K562 (cell line): ENCODE measurements around the gene CFP. TPM values are rescaled to one million over a fixed set of nuclear protein-coding genes. Genes with fewer than 3 reads are reported as not detected.
A peak's percentile ranks its signal among the peaks of the same experiment; 100 is the strongest.

ENCODE experiments used
- ATAC-seq: fragments of 200-7000 bp; cut with Tn5 transposase; 3 replicates; pipeline ENCODE4 v1.9.1; 2020; ENCODE audit warnings: moderate library complexity
- BruUV-seq: library from RNA; stranded (reverse); fragments of 400-500 nt; replicated peaks from 2 replicates; lab custom pipeline; 2021; lab: Mats Ljungman, UMichigan
- CTCF ChIA-PET: fragments of 300-600 bp; formaldehyde crosslinking; extraction: SDS; loops from one replicate; lab custom pipeline; 2021; ENCODE audit warnings: low intra/inter-chr PET ratio; lab: Yijun Ruan, JAX
- POLR2A ChIA-PET: fragments of 300-600, 350-650 bp; sonication (Branson Sonifier 250); formaldehyde crosslinking; extraction: SDS; loops from one replicate; lab custom pipeline; 2021; ENCODE audit warnings: antibody characterized with exemption, inconsistent platforms; lab: Yijun Ruan, JAX
- DNase-seq, 4 experiments: peaks; one replicate each; pipeline versions ENCODE4 v3.0.0 to v3.0.0-alpha.2; 2011 to 2018; ENCODE audit warnings: low spot score in 3 of 4, mixed read lengths in 3 of 4; ENCODE audit errors: extremely low read depth in 1 of 4
- FAIRE-seq: peaks from 2 replicates; lab custom pipeline; 2011; peaks lifted over from hg19 to GRCh38; lab: Jason Lieb, UNC
- H2AFZ ChIP-seq: 2 replicates; pipeline ENCODE4 v1.6.0; 2011; ENCODE audit warnings: low read depth, low read length, control low read depth, inconsistent platforms
- H3K27ac ChIP-seq: fragments of 200-600 bp; 3 replicates; pipeline ENCODE4 v1.8.0; 2011; ENCODE audit warnings: low read depth, mild to moderate bottlenecking, control low read depth, inconsistent platforms, low read length, moderate library complexity, mixed read lengths; ENCODE audit errors: extremely low read depth
- H3K27me3 ChIP-seq, 2 experiments: fragments of 300-600 bp in 1 of 2; 2 replicates in 1 of 2; 3 replicates in 1 of 2; pipeline versions ENCODE4 v1.6.0 to v1.8.0; 2011; ENCODE audit warnings: inconsistent platforms in 2 of 2, low read length in 2 of 2, mild to moderate bottlenecking in 1 of 2, mixed read lengths in 1 of 2, moderate library complexity in 1 of 2; ENCODE audit not compliant: control insufficient read depth in 2 of 2, insufficient read depth in 2 of 2
- H3K36me3 ChIP-seq: fragments of 300-600 bp; 3 replicates; pipeline ENCODE4 v1.8.0; 2011; ENCODE audit warnings: mild to moderate bottlenecking, low read length, inconsistent platforms; ENCODE audit not compliant: control insufficient read depth, insufficient read depth
- H3K4me1 ChIP-seq, 2 experiments: fragments of 200-600 bp in 1 of 2; replicated peaks in 1 of 2; 2 replicates in 1 of 2; 3 replicates in 1 of 2; pipeline versions ENCODE4 v1.5.1 to v1.8.0; 2011; ENCODE audit warnings: inconsistent platforms in 2 of 2, low read length in 2 of 2, mild to moderate bottlenecking in 1 of 2, mixed read lengths in 1 of 2, moderate library complexity in 1 of 2; ENCODE audit not compliant: control insufficient read depth in 2 of 2, insufficient read depth in 2 of 2
- H3K4me2 ChIP-seq: 2 replicates; pipeline ENCODE4 v1.6.1; 2011; ENCODE audit warnings: low read length, control low read depth, inconsistent platforms, mixed read lengths; ENCODE audit not compliant: insufficient read depth
- H3K4me3 ChIP-seq: fragments of 200-600 bp; sonication (generic), shearing (Covaris generic); 2 replicates; pipeline ENCODE4 v1.5.1; 2016; ENCODE audit warnings: control low read depth, inconsistent platforms
- H3K79me2 ChIP-seq: fragments of 200-600 bp; 3 replicates; pipeline ENCODE4 v1.8.0; 2011; ENCODE audit warnings: low read length, inconsistent platforms; ENCODE audit not compliant: control insufficient read depth, insufficient read depth
- H3K9ac ChIP-seq, 2 experiments: 2 replicates each; pipeline versions ENCODE4 v1.6.0 to v1.6.1; 2011; ENCODE audit warnings: low read depth in 2 of 2, low read length in 2 of 2, control low read depth in 1 of 2, inconsistent platforms in 1 of 2, mild to moderate bottlenecking in 1 of 2, mixed read lengths in 1 of 2; ENCODE audit not compliant: insufficient read depth in 1 of 2
- H3K9me1 ChIP-seq: one replicate; pipeline ENCODE4 v1.6.0; 2011; ENCODE audit warnings: inconsistent platforms, mild to moderate bottlenecking, low read length, moderate library complexity; ENCODE audit not compliant: control insufficient read depth, insufficient read depth
- H3K9me3 ChIP-seq: replicated peaks from 2 replicates; pipeline ENCODE4 v1.5.1; 2011; ENCODE audit warnings: low read depth, low read length, inconsistent platforms; ENCODE audit not compliant: control insufficient read depth, insufficient read depth
- H4K20me1 ChIP-seq: replicated peaks from 2 replicates; pipeline ENCODE4 v1.6.1; 2011; ENCODE audit warnings: low read length, inconsistent platforms, mixed read lengths; ENCODE audit not compliant: control insufficient read depth, insufficient read depth
- NFIX ChIP-seq: fragments of 250-450 bp; sonication (Bioruptor Pico); IDR thresholded peaks from 2 replicates; pipeline ENCODE4 v1.4.0; 2020; ENCODE audit warnings: low read depth, mild to moderate bottlenecking, moderate library complexity
- NFYB ChIP-seq: IDR thresholded peaks from 2 replicates; pipeline ENCODE4 v1.6.1; 2011; ENCODE audit warnings: mild to moderate bottlenecking, moderate library complexity; ENCODE audit not compliant: insufficient read length; ENCODE audit errors: extremely low read depth
- NONO ChIP-seq, 2 experiments: fragments of 200-400 bp in 1 of 2; fragments of 450-650 bp in 1 of 2; formaldehyde crosslinking in 1 of 2; IDR thresholded peaks; 2 replicates each; pipeline ENCODE4 v1.6.1; 2017; ENCODE audit warnings: low read depth in 2 of 2, mild to moderate bottlenecking in 2 of 2, moderate library complexity in 2 of 2, low read length in 1 of 2
- PKNOX1 ChIP-seq: fragments of 450-650 bp; IDR thresholded peaks from 2 replicates; pipeline ENCODE4 v1.6.1; 2016
- VEZF1 ChIP-seq: fragments of 200-800 bp; sonication (Bioruptor generic); IDR thresholded peaks from 2 replicates; pipeline ENCODE4 v1.6.1; 2017; ENCODE audit warnings: missing genetic modification characterization, missing compliant biosample characterization
- ZBTB1 ChIP-seq: sonication (generic); formaldehyde crosslinking; IDR thresholded peaks from 2 replicates; pipeline ENCODE4 v1.8.1; 2023; ENCODE audit warnings: missing genetic modification reagents, low read depth, mild to moderate bottlenecking, borderline replicate concordance
- ZEB2 ChIP-seq: fragments of 450-650 bp; IDR thresholded peaks from 2 replicates; pipeline ENCODE4 v1.6.1; 2016
- ZNF263 ChIP-seq: sonication (generic); formaldehyde crosslinking; IDR thresholded peaks from 2 replicates; pipeline ENCODE4 v1.8.0; 2022; ENCODE audit warnings: mild to moderate bottlenecking, missing genetic modification reagents, borderline replicate concordance
- WGBS: fragments of 100-300 bp; shearing (Covaris generic); methylation state at CpG from one replicate; pipeline ENCODE4 v1.1.6; 2016; ENCODE audit warnings: low coverage, mixed read lengths; ENCODE audit not compliant: insufficient coverage; ENCODE audit errors: missing lambda C conversion rate; 5-methylcytosine and 5-hydroxymethylcytosine counted together
- in situ Hi-C: fragments of 300-500 bp; cut with MboI; formaldehyde crosslinking; loops from 4 replicates; pipeline ENCODE4 v1.15.0; 2018; ENCODE audit warnings: inconsistent platforms, mixed read lengths
- intact Hi-C: fragments of 100-400 bp; cut with micrococcal nuclease; formaldehyde crosslinking; loops from 2 replicates; pipeline ENCODE4 v1.14.2; 2022
- polyA plus RNA-seq, 8 experiments: library from polyadenylated mRNA; depleted of rRNA in 4 of 8; stranded (reverse) in 5 of 8; unstranded in 3 of 8; fragments of >200 nt; fragmentation: Nextera tagmentation in 2 of 8; fragmentation: Illumina TruSeq in 1 of 8; extraction: Ambion mirVana in 2 of 8; extraction: Trizol in 1 of 8; gene quantifications; 2 replicates each; pipeline versions ENCODE4 v1.2.1 to v1.2.3, GENCODE V29; 2011 to 2014; ENCODE audit warnings: inconsistent platforms in 1 of 8, missing spikeins in 1 of 8
- total RNA-seq, 7 experiments: library from RNA; depleted of rRNA in 6 of 7; stranded (reverse); fragments of >200 nt in 6 of 7; fragmentation: Illumina TruSeq in 2 of 7; extraction: Trizol in 2 of 7; gene quantifications; 2 replicates each; pipeline versions ENCODE4 v1.2.1 to v1.2.3, GENCODE V29; 2011 to 2021; ENCODE audit warnings: low replicate concordance in 1 of 7

The CFP gene
- total and polyA plus RNA-seq, 9 of the 15 experiments (the other 6 are each of a cell fraction or from before 2014, with no cell fraction given): 0.18 to 2.0 (median 0.55) TPM

DNA sequence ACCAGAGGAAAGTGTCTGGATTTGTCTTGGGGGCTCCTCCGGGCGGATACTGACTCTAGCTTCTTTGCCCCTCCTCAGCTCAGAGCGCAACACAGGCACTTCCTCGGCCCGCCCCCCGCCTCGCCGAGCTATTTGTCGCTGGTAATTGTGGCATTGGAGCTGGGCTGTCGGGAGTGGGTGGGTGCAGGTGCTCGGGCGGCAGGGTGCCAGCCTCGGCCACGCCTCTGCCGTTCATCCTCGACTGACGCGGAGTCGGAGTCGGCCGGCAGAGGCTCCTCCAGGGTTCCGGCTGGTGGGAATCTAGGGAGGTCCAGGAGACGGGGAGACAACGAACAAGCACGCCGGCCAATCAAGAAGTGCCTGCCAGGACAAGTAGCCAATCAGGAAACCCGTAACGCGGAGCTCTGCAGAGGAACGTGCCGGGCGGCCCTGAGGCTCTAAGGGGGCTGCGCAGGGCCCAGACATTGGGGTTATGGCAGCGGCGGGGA lies 6.1 kb downstream of the CFP start:
- in situ Hi-C loops (no loop called here), intact Hi-C loops (no loop called here)
- H3K9ac ChIP-seq: no peak overlapping the region
- no peaks in the 10 kb centered on the region for H4K20me1 ChIP-seq
- H2AFZ ChIP-seq: no peak overlapping the region
- FAIRE-seq: no peak
- H3K79me2 ChIP-seq: no peaks in the 10 kb centered on the region
- CTCF ChIA-PET: no interaction called here
- H3K9me3 ChIP-seq: no peaks in the 10 kb centered on the region
- WGBS: 29% methylated on average over 15 of the region's 35 CpGs
- H3K9me1 ChIP-seq: no peaks in the 10 kb centered on the region
- BruUV-seq: no TSS peak
- no peaks in the 10 kb centered on the region for H3K36me3 ChIP-seq
- peak in 3 of 4 experiments; percentile 40 to 47 (median 46) for DNase-seq
- ATAC-seq: 0 out of 3 replicates have a peak, but pooled peaks have one; percentile 21
- H3K27ac ChIP-seq: no peak overlapping the region
- peak; percentile 50; the same call in 1 of the 2 replicates for TF ChIP-seq PKNOX1
- no peak for TF ChIP-seq ZEB2
- peak; percentile 24 for TF ChIP-seq NFYB
- TF ChIP-seq ZNF263: no peak
- TF ChIP-seq NONO (IDR thresholded peaks at IDR 0.05; ENCODE audit: low read depth in 2 of 2, low read length in 1 of 2): no peak
- TF ChIP-seq NFIX: no peak
- TF ChIP-seq VEZF1 (CRISPR knock-in tag): no peak
- no peak for TF ChIP-seq ZBTB1
- POLR2A ChIA-PET: no interaction called here
- no peak overlapping the region for H3K4me3 ChIP-seq
- peaks cover 0 to 34% of the 10 kb centered on the region in 2 experiments; a peak in 2 of 5 replicates for H3K27me3 ChIP-seq
- peaks cover 0 to 25% of the 10 kb centered on the region in 2 experiments; a peak in 2 of 5 replicates for H3K4me1 ChIP-seq
- peak overlapping the region; percentile 25; the same call in 1 of the 2 replicates for H3K4me2 ChIP-seq
